ENCODE results near the gene GREM1.

DNA sequence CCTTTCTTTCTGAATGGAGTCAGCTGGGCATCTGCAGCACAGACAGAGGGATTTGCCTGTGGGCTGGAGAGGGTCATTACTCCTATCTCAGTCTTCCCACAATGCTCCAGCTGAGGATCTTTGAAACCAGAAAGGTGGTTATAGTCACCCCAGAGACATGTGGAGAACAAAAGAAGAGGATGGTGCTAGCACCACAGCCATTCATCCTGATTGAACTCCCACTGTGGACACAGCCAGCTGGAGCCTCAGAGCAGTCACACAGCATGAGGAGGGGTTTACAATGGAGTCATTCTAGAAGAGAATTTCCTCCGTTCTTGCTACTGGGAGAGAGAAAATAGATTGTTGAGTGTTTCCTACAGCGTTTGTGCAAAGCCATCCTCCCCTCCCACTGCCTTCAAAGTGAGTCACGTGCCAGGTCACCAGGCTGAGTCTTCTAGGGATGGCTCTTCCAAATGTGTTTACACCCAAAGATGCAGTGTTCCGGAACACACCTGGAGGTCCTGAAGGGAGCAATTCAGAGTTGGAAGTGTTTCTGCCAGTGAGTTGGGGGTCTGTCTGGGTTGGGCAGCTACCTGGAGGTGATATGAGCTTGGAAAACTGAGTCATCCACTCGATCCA is 18.9 kb upstream of the GREM1 start:
- TF ChIP-seq, protein P1, sequence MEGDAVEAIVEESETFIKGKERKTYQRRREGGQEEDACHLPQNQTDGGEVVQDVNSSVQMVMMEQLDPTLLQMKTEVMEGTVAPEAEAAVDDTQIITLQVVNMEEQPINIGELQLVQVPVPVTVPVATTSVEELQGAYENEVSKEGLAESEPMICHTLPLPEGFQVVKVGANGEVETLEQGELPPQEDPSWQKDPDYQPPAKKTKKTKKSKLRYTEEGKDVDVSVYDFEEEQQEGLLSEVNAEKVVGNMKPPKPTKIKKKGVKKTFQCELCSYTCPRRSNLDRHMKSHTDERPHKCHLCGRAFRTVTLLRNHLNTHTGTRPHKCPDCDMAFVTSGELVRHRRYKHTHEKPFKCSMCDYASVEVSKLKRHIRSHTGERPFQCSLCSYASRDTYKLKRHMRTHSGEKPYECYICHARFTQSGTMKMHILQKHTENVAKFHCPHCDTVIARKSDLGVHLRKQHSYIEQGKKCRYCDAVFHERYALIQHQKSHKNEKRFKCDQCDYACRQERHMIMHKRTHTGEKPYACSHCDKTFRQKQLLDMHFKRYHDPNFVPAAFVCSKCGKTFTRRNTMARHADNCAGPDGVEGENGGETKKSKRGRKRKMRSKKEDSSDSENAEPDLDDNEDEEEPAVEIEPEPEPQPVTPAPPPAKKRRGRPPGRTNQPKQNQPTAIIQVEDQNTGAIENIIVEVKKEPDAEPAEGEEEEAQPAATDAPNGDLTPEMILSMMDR (IDR thresholded peaks at IDR 0.05), result no peak
- TF ChIP-seq POLR2A (IDR thresholded peaks at IDR 0.05), result no peak
- TF ChIP-seq EP300 (IDR thresholded peaks at IDR 0.05), result no peak
- no peak for TF ChIP-seq POLR2AphosphoS5 (IDR thresholded peaks at IDR 0.05)

All from upper lobe of left lung (tissue), 4 donors.